Measurements from ENCODE around the gene RAPGEF2.

The RAPGEF2 gene

GRCh38 chr4:159398236-159398638, 295.4 kb downstream of the RAPGEF2 start:
- Histone ChIP-seq H3K4me3 (ENCODE audit: low read depth, low read length) (no peak overlapping the region), H3K36me3 (ENCODE audit: control insufficient read depth in 2 of 2, insufficient read depth in 1 of 2, low read length in 2 of 2) (no peaks in the 10 kb centered on the region), H3K27ac (ENCODE audit: extremely low read depth, low read depth, low read length) (no peak overlapping the region), H3K9me3 (ENCODE audit: control insufficient read depth, insufficient read depth, low read depth, low read length) (no peaks in the 10 kb centered on the region), H3K4me1 (ENCODE audit: control insufficient read depth, insufficient read depth, low read length) (no peaks in the 10 kb centered on the region)
- TF ChIP-seq ZNF585B (tag by site-specific recombination; IDR thresholded peaks at IDR 0.05) (no peak), TCF7L2 (IDR thresholded peaks at IDR 0.05; ENCODE audit: borderline replicate concordance, low read depth, low read length) (no peak), ZNF449 (tag by site-specific recombination; IDR thresholded peaks at IDR 0.05) (no peak), ZNF350 (tag by site-specific recombination; IDR thresholded peaks at IDR 0.05) (no peak), ZNF76 (tag by site-specific recombination; IDR thresholded peaks at IDR 0.05; ENCODE audit: borderline replicate concordance, low read depth) (no peak), ZNF354C (tag by site-specific recombination; IDR thresholded peaks at IDR 0.05; ENCODE audit: borderline replicate concordance, low read depth) (no peak), ZNF560 (tag by site-specific recombination; IDR thresholded peaks at IDR 0.05; ENCODE audit: borderline replicate concordance) (no peak), ZNF677 (tag by site-specific recombination; IDR thresholded peaks at IDR 0.05) (no peak), ZNF580 (tag by site-specific recombination; IDR thresholded peaks at IDR 0.05) (no peak), BCL6B (tag by site-specific recombination; IDR thresholded peaks at IDR 0.05) (no peak), ZNF214 (tag by site-specific recombination; IDR thresholded peaks at IDR 0.05; ENCODE audit: borderline replicate concordance) (no peak)
- ChIA-PET POLR2A (no interaction called here), CTCF (no interaction called here)

GRCh38 chr4:159400558-159401225, 297.8 kb downstream of the RAPGEF2 start:
- TF ChIP-seq ZNF214 (tag by site-specific recombination; IDR thresholded peaks at IDR 0.05; ENCODE audit: borderline replicate concordance): no peak
- no peak for TF ChIP-seq ZEB2 (tag by site-specific recombination; IDR thresholded peaks at IDR 0.05)
- no peak for TF ChIP-seq SP2 (tag by site-specific recombination; IDR thresholded peaks at IDR 0.05)
- TF ChIP-seq ZNF221 (tag by site-specific recombination; IDR thresholded peaks at IDR 0.05; ENCODE audit: borderline replicate concordance): no peak
- TF ChIP-seq HOXD13 (CRISPR knock-in tag; IDR thresholded peaks at IDR 0.05; ENCODE audit: borderline replicate concordance): no peak
- TF ChIP-seq ZNF704 (tag by site-specific recombination; IDR thresholded peaks at IDR 0.05): no peak
- no peak for TF ChIP-seq ZNF174 (tag by site-specific recombination; IDR thresholded peaks at IDR 0.05)
- TF ChIP-seq ZNF157 (tag by site-specific recombination; IDR thresholded peaks at IDR 0.05): no peak
- TF ChIP-seq KLF10 (tag by site-specific recombination; IDR thresholded peaks at IDR 0.05): no peak
- no peak for TF ChIP-seq ZNF274 (IDR thresholded peaks at IDR 0.05; ENCODE audit: low read length)
- no peak for TF ChIP-seq ZNF274 (tag by site-specific recombination; IDR thresholded peaks at IDR 0.05; ENCODE audit: borderline replicate concordance)
- Histone ChIP-seq H3K4me3 (ENCODE audit: low read depth, low read length) (no peak overlapping the region), H3K27ac (ENCODE audit: extremely low read depth, low read depth, low read length) (no peak overlapping the region), H3K9me3 (ENCODE audit: control insufficient read depth, insufficient read depth, low read depth, low read length) (no peaks in the 10 kb centered on the region), H3K4me1 (ENCODE audit: control insufficient read depth, insufficient read depth, low read length) (no peaks in the 10 kb centered on the region), H3K36me3 (ENCODE audit: control insufficient read depth in 2 of 2, insufficient read depth in 1 of 2, low read length in 2 of 2) (no peaks in the 10 kb centered on the region)
- CTCF ChIA-PET: no interaction called here
- POLR2A ChIA-PET: no interaction called here

All from HEK293 (cell line).